ENCODE data around the gene EDIL3. TPM values are rescaled to one million over a fixed set of nuclear protein-coding genes. Genes with fewer than 3 reads are reported as not detected.

The EDIL3 gene
- total and polyA plus RNA-seq, 2 donors (not counting 1 experiment from before 2014, with no cell fraction given) = not detected

GRCh38 chr5:83914199-83914598 lies 470.5 kb downstream of the EDIL3 start:
- Mint-ChIP-seq H3K9me3 (ENCODE audit: insufficient read depth) (no peaks in the 10 kb centered on the region), H3K27me3 (no peaks in the 10 kb centered on the region), H3K4me3 (no peak overlapping the region), H3K4me1 (no peaks in the 10 kb centered on the region), H3K27ac (no peak overlapping the region)
- intact Hi-C loops (cut with micrococcal nuclease) = no loop called here
- no peaks in the 10 kb centered on the region for H3K36me3 ChIP-seq (replicated peaks in 1 of 2; ENCODE audit: control extremely low read depth in 1 of 2, control insufficient read depth in 1 of 2, extremely low read depth in 1 of 2, insufficient read depth in 2 of 2, low read length in 1 of 2)
- TF ChIP-seq, protein P1, sequence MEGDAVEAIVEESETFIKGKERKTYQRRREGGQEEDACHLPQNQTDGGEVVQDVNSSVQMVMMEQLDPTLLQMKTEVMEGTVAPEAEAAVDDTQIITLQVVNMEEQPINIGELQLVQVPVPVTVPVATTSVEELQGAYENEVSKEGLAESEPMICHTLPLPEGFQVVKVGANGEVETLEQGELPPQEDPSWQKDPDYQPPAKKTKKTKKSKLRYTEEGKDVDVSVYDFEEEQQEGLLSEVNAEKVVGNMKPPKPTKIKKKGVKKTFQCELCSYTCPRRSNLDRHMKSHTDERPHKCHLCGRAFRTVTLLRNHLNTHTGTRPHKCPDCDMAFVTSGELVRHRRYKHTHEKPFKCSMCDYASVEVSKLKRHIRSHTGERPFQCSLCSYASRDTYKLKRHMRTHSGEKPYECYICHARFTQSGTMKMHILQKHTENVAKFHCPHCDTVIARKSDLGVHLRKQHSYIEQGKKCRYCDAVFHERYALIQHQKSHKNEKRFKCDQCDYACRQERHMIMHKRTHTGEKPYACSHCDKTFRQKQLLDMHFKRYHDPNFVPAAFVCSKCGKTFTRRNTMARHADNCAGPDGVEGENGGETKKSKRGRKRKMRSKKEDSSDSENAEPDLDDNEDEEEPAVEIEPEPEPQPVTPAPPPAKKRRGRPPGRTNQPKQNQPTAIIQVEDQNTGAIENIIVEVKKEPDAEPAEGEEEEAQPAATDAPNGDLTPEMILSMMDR (IDR thresholded peaks at IDR 0.05) = no peak
- no peak for TF ChIP-seq EZH2 (IDR thresholded peaks at IDR 0.05; ENCODE audit: borderline replicate concordance, insufficient read depth, low read depth, low read length, poor library complexity, severe bottlenecking)
- no peak overlapping the region for H2AFZ ChIP-seq (ENCODE audit: insufficient read depth, low read depth, low read length, poor library complexity, severe bottlenecking)
- H4K20me1 ChIP-seq (ENCODE audit: control insufficient read depth, insufficient read depth, low read length, poor library complexity, severe bottlenecking) = no peaks in the 10 kb centered on the region
- CTCF ChIA-PET = interaction anchor here (1.1 kb wide), 1 partner anchor 10 kb away, joined by 3 read pairs; no protein-coding TSS in a partner anchor
- ATAC-seq (ENCODE audit: low read depth) (no peak), DNase-seq (no peak)
- no peaks in the 10 kb centered on the region for H3K4me1 ChIP-seq (ENCODE audit: control insufficient read depth in 2 of 2, insufficient read depth in 2 of 2, low read length in 2 of 2)
- no peaks in the 10 kb centered on the region for H3K9me3 ChIP-seq (ENCODE audit: control extremely low read depth in 1 of 3, control insufficient read depth in 2 of 3, insufficient read depth in 1 of 3, low read length in 2 of 3)
- 0% methylated on average over 1 of the region's 4 CpGs for whole genome bisulfite sequencing (ENCODE audit: insufficient coverage)
- H3K9ac ChIP-seq (ENCODE audit: low read length) = no peak overlapping the region
- no peaks in the 10 kb centered on the region for H3K79me2 ChIP-seq (ENCODE audit: control insufficient read depth, insufficient read depth, low read length)
- no peak overlapping the region for H3K4me2 ChIP-seq (replicated peaks; ENCODE audit: low read depth, low read length, poor library complexity, severe bottlenecking)
- H3K4me3 ChIP-seq (ENCODE audit: control extremely low read depth in 1 of 5, extremely low read depth in 1 of 5, insufficient read depth in 1 of 5, low read depth in 2 of 5, low read length in 4 of 5) = no peak overlapping the region
- no peak overlapping the region for H3K27ac ChIP-seq (ENCODE audit: low read length in 2 of 2)
- POLR2A ChIA-PET = no interaction called here
- no peaks in the 10 kb centered on the region for H3K27me3 ChIP-seq (replicated peaks in 1 of 4; ENCODE audit: control extremely low read depth in 1 of 4, control insufficient read depth in 3 of 4, insufficient read depth in 4 of 4, low read length in 3 of 4)

DNA sequence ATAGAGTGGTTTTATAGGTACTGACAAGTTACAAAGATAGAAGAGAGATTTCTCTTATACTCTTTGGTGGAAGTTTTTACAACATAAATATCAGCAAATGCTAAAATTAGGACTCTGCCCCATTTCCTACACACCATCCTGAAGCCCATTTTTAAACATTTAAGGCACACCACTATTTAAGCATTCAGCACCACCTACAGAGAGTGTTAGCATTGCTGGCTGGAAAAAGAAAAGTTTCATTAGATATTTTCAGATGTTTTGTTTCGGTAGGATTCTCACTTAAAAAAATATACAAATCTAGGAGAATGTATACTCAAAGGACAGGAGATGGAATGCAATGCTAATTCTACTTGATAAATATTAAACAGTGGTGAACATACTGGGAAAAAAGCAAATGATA lies 471.1 kb downstream of the EDIL3 start:
- H4K20me1 ChIP-seq (ENCODE audit: control insufficient read depth, insufficient read depth, low read length, poor library complexity, severe bottlenecking) = no peaks in the 10 kb centered on the region
- Mint-ChIP-seq H3K4me1 (no peaks in the 10 kb centered on the region), H3K27me3 (no peaks in the 10 kb centered on the region), H3K4me3 (no peak overlapping the region), H3K27ac (no peak overlapping the region), H3K9me3 (ENCODE audit: insufficient read depth) (no peaks in the 10 kb centered on the region)
- ATAC-seq (ENCODE audit: low read depth) (no peak), DNase-seq (no peak)
- TF ChIP-seq, protein P1 (IDR thresholded peaks at IDR 0.05) = no peak
- no peak for TF ChIP-seq EZH2 (IDR thresholded peaks at IDR 0.05; ENCODE audit: borderline replicate concordance, insufficient read depth, low read depth, low read length, poor library complexity, severe bottlenecking)
- H3K4me1 ChIP-seq (ENCODE audit: control insufficient read depth in 2 of 2, insufficient read depth in 2 of 2, low read length in 2 of 2) = no peaks in the 10 kb centered on the region
- no peak overlapping the region for H2AFZ ChIP-seq (ENCODE audit: insufficient read depth, low read depth, low read length, poor library complexity, severe bottlenecking)
- H3K9ac ChIP-seq (ENCODE audit: low read length) = no peak overlapping the region
- H3K4me2 ChIP-seq (replicated peaks; ENCODE audit: low read depth, low read length, poor library complexity, severe bottlenecking) = no peak overlapping the region
- no peaks in the 10 kb centered on the region for H3K9me3 ChIP-seq (ENCODE audit: control extremely low read depth in 1 of 3, control insufficient read depth in 2 of 3, insufficient read depth in 1 of 3, low read length in 2 of 3)
- no peaks in the 10 kb centered on the region for H3K27me3 ChIP-seq (replicated peaks in 1 of 4; ENCODE audit: control extremely low read depth in 1 of 4, control insufficient read depth in 3 of 4, insufficient read depth in 4 of 4, low read length in 3 of 4)
- H3K4me3 ChIP-seq (ENCODE audit: control extremely low read depth in 1 of 5, extremely low read depth in 1 of 5, insufficient read depth in 1 of 5, low read depth in 2 of 5, low read length in 4 of 5) = no peak overlapping the region
- intact Hi-C loops (cut with micrococcal nuclease) = no loop called here
- POLR2A ChIA-PET = no interaction called here
- H3K36me3 ChIP-seq (replicated peaks in 1 of 2; ENCODE audit: control extremely low read depth in 1 of 2, control insufficient read depth in 1 of 2, extremely low read depth in 1 of 2, insufficient read depth in 2 of 2, low read length in 1 of 2) = no peaks in the 10 kb centered on the region
- H3K79me2 ChIP-seq (ENCODE audit: control insufficient read depth, insufficient read depth, low read length) = no peaks in the 10 kb centered on the region
- H3K27ac ChIP-seq (ENCODE audit: low read length in 2 of 2) = no peak overlapping the region
- WGBS (ENCODE audit: insufficient coverage) = no CpG with 5 or more reads among the region's 1 CpG
- CTCF ChIA-PET = interaction anchor here (1.1 kb wide), 2 partner anchors 11 to 14 kb away, joined by 3 to 6 read pairs; no protein-coding TSS in a partner anchor

All from B cell (primary cell).